MCF 10A (cell line): ENCODE measurements around the gene GDF2. TPM values are rescaled to one million over a fixed set of nuclear protein-coding genes. Genes with fewer than 3 reads are reported as not detected.
A peak's percentile ranks its signal among the peaks of the same experiment; 100 is the strongest.

Source experiments
- BruUV-seq: library from RNA; stranded (reverse); fragments of 400-500 nt; replicated peaks from 2 replicates; lab custom pipeline; 2021; lab: Mats Ljungman, UMichigan
- CTCF ChIA-PET: fragments of 300-600 bp; sonication (Branson Sonifier 250); formaldehyde crosslinking; extraction: SDS; loops from one replicate; lab custom pipeline; 2021; ENCODE audit warnings: antibody characterized with exemption, inconsistent platforms; lab: Yijun Ruan, JAX
- POLR2A ChIA-PET: fragments of 300-600, 350-650 bp; sonication (Branson Sonifier 250); formaldehyde crosslinking; extraction: SDS; loops from one replicate; lab custom pipeline; 2020; ENCODE audit warnings: antibody characterized with exemption, inconsistent platforms; lab: Yijun Ruan, JAX
- DNase-seq: peaks from one replicate; pipeline ENCODE4 v3.0.0-alpha.2; 2018; ENCODE audit not compliant: unreplicated experiment
- H3K27ac Mint-ChIP-seq: one replicate; pipeline ENCODE4 v1.8.0; 2022; ENCODE audit warnings: mild to moderate bottlenecking, low read depth, mixed read lengths; ENCODE audit not compliant: unreplicated experiment
- H3K27me3 Mint-ChIP-seq: one replicate; pipeline ENCODE4 v1.8.0; 2022; ENCODE audit warnings: mixed read lengths; ENCODE audit not compliant: insufficient read depth, unreplicated experiment
- H3K36me3 Mint-ChIP-seq: one replicate; pipeline ENCODE4 v1.8.0; 2022; ENCODE audit warnings: mild to moderate bottlenecking, moderate library complexity, mixed read lengths; ENCODE audit not compliant: insufficient read depth, unreplicated experiment
- H3K4me1 Mint-ChIP-seq: one replicate; pipeline ENCODE4 v1.8.0; 2022; ENCODE audit warnings: mixed read lengths; ENCODE audit not compliant: insufficient read depth, unreplicated experiment
- H3K4me3 Mint-ChIP-seq: one replicate; pipeline ENCODE4 v1.8.0; 2022; ENCODE audit warnings: mild to moderate bottlenecking, moderate library complexity, mixed read lengths; ENCODE audit not compliant: unreplicated experiment
- H3K9me3 Mint-ChIP-seq: one replicate; pipeline ENCODE4 v1.8.0; 2022; ENCODE audit warnings: mixed read lengths; ENCODE audit not compliant: unreplicated experiment
- CTCF ChIP-seq: fragments of 200-600 bp; IDR thresholded peaks from one replicate; pipeline ENCODE4 v1.8.0; 2022; ENCODE audit warnings: antibody characterized with exemption, mild to moderate bottlenecking; ENCODE audit not compliant: unreplicated experiment
- intact Hi-C: fragments of 100-400 bp; cut with micrococcal nuclease; formaldehyde crosslinking; loops from 2 replicates; pipeline ENCODE4 v1.14.1; 2022
- total RNA-seq: library from RNA; stranded (reverse); gene quantifications from 2 replicates; pipeline ENCODE4 v1.2.3, GENCODE V29; 2022

Gene GDF2
- total RNA-seq, 1 experiment from 2014 or later: not detected

GRCh38 chr10:47346581-47347302 lies 24.5 kb downstream of the GDF2 start:
- peak; percentile 23 for DNase-seq
- H3K4me3 Mint-ChIP-seq: no peak overlapping the region
- H3K27me3 Mint-ChIP-seq: no peaks in the 10 kb centered on the region
- intact Hi-C loops: loop anchor here (10.0 kb wide), 1 partner anchor 322 kb away; no protein-coding TSS in a partner anchor
- BruUV-seq: no TSS peak
- H3K36me3 Mint-ChIP-seq: no peaks in the 10 kb centered on the region
- no peak overlapping the region for H3K27ac Mint-ChIP-seq
- H3K4me1 Mint-ChIP-seq: no peaks in the 10 kb centered on the region
- ChIA-PET CTCF (interaction anchor here (0.6 to 1.6 kb wide), 4 partner anchors 14 to 320 kb away, joined by 3 to 5 read pairs (median 3); no protein-coding TSS in a partner anchor), POLR2A (no interaction called here)
- H3K9me3 Mint-ChIP-seq: no peaks in the 10 kb centered on the region
- TF ChIP-seq CTCF: no peak

GRCh38 chr10:47347303-47347675 lies 25.0 kb downstream of the GDF2 start:
- intact Hi-C loops: loop anchor here (10.0 kb wide), 1 partner anchor 322 kb away; no protein-coding TSS in a partner anchor
- TF ChIP-seq CTCF: no peak
- no peak for DNase-seq
- Mint-ChIP-seq H3K4me3 (no peak overlapping the region), H3K27ac (no peak overlapping the region), H3K9me3 (no peaks in the 10 kb centered on the region), H3K27me3 (no peaks in the 10 kb centered on the region), H3K4me1 (no peaks in the 10 kb centered on the region), H3K36me3 (no peaks in the 10 kb centered on the region)
- no TSS peak for BruUV-seq
- ChIA-PET CTCF (interaction anchor here (0.8 to 1.1 kb wide), 2 partner anchors 37 to 52 kb away, joined by 3 to 4 read pairs; partner anchors contain the start of gene ZNF488), POLR2A (no interaction called here)

- DNase-seq: no peak
Observed at GRCh38 chr10:47348138-47348651, 25.9 kb downstream of the GDF2 start, which contains the start of gene RBP3. RBP3 (plus strand) TSS chr10:47348363; CDS start chr10:47348485, 122 bp downstream.

More at GRCh38 chr10:47348138-47348651, 25.9 kb downstream of the GDF2 start, which contains the start of gene RBP3:
- TF ChIP-seq CTCF: no peak
- Mint-ChIP-seq H3K9me3 (no peaks in the 10 kb centered on the region), H3K36me3 (no peaks in the 10 kb centered on the region), H3K4me1 (no peaks in the 10 kb centered on the region), H3K27me3 (no peaks in the 10 kb centered on the region), H3K4me3 (no peak within 1 kb of the TSS), H3K27ac (no peak within 1 kb of the TSS)
- BruUV-seq: no TSS peak
- intact Hi-C loops: loop anchor here (10.0 kb wide), 1 partner anchor 323 kb away; no protein-coding TSS in a partner anchor
- POLR2A ChIA-PET: no interaction called here
- CTCF ChIA-PET: interaction anchor here (0.6 to 1.1 kb wide), 3 partner anchors 35 to 51 kb away, joined by 3 to 4 read pairs (median 3); partner anchors contain the start of gene ZNF488
